GM12872 (cell line): Measurements from ENCODE around the gene C7orf33.

ENCODE experiments used
- TF ChIP-seq, protein P1 (sequence below): IDR thresholded peaks from 3 replicates; pipeline ENCODE4 v1.5.1; 2011; ENCODE audit warnings: low read depth, mild to moderate bottlenecking, low read length, moderate library complexity; ENCODE audit not compliant: insufficient read depth

The C7orf33 gene

DNA sequence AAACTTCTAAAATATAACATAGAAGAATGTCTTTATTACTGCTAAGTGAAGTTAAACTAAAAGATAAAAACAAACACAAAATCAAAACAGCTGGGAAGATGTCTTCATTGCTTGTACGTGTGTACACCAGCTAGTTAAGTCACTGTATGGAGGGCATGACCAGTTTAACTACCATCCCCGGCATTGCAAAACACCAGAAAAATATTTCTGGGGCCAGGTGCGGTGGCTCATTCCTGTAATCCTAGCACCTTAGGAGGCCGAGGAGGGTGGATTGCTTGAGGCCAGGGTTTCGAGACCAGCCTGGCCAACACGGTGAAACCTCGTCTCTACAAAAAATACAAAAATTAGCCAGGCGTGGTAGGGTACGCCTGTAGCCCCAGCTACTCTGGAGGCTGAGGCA lies 19.2 kb upstream of the C7orf33 start:
- TF ChIP-seq, protein P1, sequence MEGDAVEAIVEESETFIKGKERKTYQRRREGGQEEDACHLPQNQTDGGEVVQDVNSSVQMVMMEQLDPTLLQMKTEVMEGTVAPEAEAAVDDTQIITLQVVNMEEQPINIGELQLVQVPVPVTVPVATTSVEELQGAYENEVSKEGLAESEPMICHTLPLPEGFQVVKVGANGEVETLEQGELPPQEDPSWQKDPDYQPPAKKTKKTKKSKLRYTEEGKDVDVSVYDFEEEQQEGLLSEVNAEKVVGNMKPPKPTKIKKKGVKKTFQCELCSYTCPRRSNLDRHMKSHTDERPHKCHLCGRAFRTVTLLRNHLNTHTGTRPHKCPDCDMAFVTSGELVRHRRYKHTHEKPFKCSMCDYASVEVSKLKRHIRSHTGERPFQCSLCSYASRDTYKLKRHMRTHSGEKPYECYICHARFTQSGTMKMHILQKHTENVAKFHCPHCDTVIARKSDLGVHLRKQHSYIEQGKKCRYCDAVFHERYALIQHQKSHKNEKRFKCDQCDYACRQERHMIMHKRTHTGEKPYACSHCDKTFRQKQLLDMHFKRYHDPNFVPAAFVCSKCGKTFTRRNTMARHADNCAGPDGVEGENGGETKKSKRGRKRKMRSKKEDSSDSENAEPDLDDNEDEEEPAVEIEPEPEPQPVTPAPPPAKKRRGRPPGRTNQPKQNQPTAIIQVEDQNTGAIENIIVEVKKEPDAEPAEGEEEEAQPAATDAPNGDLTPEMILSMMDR: no peak

DNA sequence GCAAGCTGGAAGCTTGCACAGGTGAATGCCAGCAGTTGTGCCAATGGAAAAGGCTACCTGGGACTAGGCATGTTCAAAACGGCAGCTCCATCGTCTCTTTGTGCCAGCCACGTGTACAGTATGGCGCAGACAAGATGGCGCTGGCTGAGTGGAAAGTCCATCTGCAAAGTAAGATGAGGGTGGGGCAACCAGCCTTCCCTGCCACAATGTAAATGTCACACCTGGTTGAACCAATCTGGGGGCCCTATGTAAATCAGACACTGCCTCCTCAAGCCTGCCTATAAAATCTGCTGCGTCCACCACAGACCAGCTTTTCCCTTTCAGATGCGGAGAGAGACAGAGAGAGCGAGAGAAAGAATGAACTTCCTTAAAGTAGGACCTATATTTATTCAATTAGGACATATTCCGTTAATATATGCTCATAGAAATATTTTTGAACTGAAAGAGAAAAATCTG lies 18.5 kb upstream of the C7orf33 start:
- TF ChIP-seq, protein P1: no peak

DNA sequence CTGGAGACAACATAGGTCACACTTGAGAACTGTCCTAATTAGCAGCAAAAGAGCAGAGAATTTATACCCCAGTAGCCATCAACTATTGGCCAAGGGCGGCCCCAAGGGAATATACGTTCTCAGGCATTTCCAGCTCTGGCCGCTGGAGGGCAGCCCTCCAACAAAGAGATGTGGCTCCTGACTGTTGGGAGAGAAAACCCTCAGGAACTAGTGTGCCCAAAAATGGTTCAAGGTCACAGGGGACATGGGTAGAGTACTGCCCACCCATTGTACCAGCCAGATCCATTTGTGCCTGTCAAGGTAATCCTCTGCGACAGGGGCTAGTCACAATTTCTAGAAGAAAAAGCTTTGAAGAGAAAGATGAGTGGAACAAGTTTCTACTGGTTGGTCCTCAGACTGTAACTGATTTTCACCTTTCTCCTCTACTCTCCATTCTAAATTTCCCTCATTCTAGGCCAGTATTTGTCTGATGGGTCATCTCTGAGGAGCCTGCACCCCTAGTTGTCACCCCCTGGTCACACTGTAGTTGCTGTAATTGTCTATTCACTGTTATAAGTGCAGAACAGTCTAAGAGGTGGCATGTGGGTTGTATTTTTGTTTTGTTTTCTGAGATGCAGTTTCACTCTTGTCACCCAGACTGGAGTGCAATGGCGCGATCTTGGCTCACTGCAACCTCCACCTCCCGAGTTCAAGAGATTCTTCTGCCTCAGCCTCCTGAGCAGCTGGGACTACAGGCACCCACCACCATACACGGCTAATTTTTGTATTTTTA lies 14.7 kb upstream of the C7orf33 start:
- TF ChIP-seq, protein P1: peak; percentile 89

DNA sequence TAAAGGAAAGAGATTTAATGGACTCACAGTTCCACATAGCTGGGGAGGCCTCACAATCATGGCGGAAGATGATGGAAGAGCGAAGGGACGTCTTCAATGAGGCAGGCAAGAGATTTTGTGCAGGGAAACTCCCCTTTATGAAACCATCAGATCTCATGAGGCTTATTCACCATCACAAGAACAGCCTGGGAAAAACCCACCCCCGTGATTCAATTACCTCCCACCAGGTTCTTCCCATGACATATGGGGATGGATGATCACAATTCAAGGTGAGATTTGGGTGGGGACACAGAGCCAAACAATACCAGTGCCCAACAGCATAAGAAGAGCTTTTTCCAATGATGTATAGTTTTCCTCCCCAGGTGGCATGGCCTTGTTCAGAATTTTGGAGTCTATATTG lies 11.2 kb upstream of the C7orf33 start:
- TF ChIP-seq, protein P1: no peak

DNA sequence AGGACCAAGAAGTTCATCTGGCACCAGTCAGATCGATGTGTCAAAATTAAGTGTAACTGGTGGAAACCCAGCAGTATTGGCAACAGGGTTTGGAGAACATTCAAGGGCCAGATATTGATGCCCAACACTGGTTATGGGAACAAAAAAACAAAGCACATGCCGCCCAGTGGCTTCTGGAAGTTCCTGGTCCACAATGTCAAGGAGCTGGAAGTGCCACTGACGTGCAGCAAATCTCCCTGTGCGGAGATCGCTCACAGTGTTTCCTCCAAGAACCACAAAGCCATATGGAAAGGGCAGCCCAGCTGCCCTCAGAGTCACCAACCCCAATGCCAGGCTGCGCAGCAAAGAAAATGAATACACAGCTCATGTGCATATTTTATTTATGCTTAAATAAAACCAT lies 10.1 kb upstream of the C7orf33 start:
- TF ChIP-seq, protein P1: no peak

DNA sequence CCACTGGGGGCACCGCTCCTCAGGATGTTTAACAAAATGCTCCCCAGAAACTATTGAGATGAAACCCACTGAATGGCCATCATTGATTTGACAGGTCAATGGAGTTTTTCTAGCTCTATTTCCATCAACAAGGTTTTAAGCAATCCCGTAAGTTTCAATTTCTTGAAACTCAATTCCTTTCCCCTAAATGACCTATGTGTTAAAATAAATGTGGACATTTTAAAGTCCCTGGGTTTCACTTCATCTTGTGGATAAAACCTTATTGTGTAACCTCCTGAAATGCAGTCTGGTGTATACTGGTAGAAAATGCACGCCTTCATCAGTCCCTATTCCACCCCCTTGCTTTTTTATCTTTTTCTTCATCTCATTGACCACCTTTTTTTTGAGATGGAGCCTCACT lies 8.9 kb upstream of the C7orf33 start:
- TF ChIP-seq, protein P1: no peak

DNA sequence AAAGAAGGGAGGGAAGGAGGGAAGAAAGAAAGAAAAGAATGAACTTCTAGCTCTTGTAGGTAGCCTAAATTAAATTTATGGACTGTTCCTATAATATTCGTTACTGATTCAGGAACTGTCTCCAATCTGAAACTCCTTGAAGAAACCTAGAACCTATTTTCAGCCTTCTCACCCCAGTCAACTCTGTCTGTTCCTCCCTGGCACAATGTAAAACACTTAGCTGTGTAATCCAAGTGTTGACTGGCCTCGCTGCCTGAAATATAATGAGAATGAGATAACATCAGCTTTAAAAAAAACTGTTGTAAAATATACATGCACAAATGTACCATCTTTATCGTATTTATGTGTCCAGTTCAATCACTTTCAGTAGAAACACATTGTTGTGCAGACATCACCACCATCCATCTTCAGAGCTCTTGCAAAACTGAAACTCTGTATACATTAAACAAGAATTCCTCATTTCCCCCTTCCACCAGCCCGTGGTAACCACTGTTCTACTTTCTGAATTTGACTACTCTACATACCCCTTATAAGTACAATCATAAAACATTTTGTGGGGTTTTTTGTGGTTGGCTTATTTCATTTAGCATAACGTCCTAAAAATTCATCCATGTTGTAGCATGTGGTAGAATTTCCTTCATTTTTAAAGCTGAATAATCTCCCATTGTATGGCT lies 6.3 kb upstream of the C7orf33 start:
- TF ChIP-seq, protein P1: no peak
